Ovary (tissue), 9 donors: ENCODE data around the gene ADGRB3. TPM values are rescaled to one million over a fixed set of nuclear protein-coding genes. Genes with fewer than 3 reads are reported as not detected.

Experiments used
- DNase-seq, 5 donors: peaks; one replicate each; pipeline ENCODE4 v3.0.0-alpha.2; 2019 to 2020
- H3K27ac ChIP-seq, 2 donors: fragments of 200-600 bp; one replicate each; pipeline versions ENCODE4 v1.5.1 to v1.8.0; 2019 to 2022
- H3K27me3 ChIP-seq: fragments of 200-600 bp; one replicate; pipeline ENCODE4 v1.8.0; 2022
- H3K36me3 ChIP-seq: fragments of 200-600 bp; sonication (generic); one replicate; pipeline ENCODE4 v1.5.1; 2019
- H3K4me1 ChIP-seq: one replicate; pipeline ENCODE4 v1.8.1; 2013; ENCODE audit warnings: mild to moderate bottlenecking, moderate library complexity; ENCODE audit not compliant: insufficient read depth
- H3K4me3 ChIP-seq: fragments of 200-600 bp; sonication (generic); one replicate; pipeline ENCODE4 v1.5.1; 2017
- H3K9me3 ChIP-seq, 2 donors: fragments of 200-600 bp in 1 of 2; sonication (generic) in 1 of 2; one replicate each; pipeline versions ENCODE4 v1.5.1 to v1.8.1; 2013 to 2019; ENCODE audit warnings: mild to moderate bottlenecking in 1 of 2, moderate library complexity in 1 of 2
- CTCF ChIP-seq, 3 donors: fragments of 450-650 bp in 2 of 3; fragments of 200-600 bp in 1 of 3; IDR thresholded peaks; one replicate each; pipeline versions ENCODE4 v1.5.1 to v1.8.0; 2016 to 2022; ENCODE audit warnings: antibody characterized with exemption in 3 of 3, mild to moderate bottlenecking in 1 of 3
- EP300 ChIP-seq: sonication (generic); formaldehyde crosslinking; IDR thresholded peaks from one replicate; pipeline ENCODE4 v1.6.1; 2017; ENCODE audit warnings: antibody characterized with exemption
- POLR2A ChIP-seq: fragments of 450-650 bp; IDR thresholded peaks from one replicate; pipeline ENCODE4 v1.6.1; 2017; ENCODE audit warnings: antibody characterized with exemption, mild to moderate bottlenecking, moderate library complexity
- WGBS, 3 donors: extraction: QIAGEN DNeasy Blood & Tissue Kit in 1 of 3; methylation state at CpG; one replicate each; pipeline versions ENCODE4 v1.1.5 to v1.1.7; 2013 to 2017; 5-methylcytosine and 5-hydroxymethylcytosine counted together
- intact Hi-C, 4 donors: fragments of 100-400 bp; cut with DNase I; formaldehyde crosslinking; loops; one replicate each; pipeline versions ENCODE4 v1.11.0 to v1.15.1; 2022 to 2023
- polyA plus RNA-seq, 2 donors: library from polyadenylated mRNA; stranded (reverse); fragments of 200-250 nt in 1 of 2; fragments of 350-450 nt in 1 of 2; fragmentation: Illumina TruSeq in 1 of 2; extraction: RNeasy Lipid Tissue Mini Kit (QIAGEN cat#74804) in 1 of 2; gene quantifications; one replicate each; pipeline ENCODE4 v1.2.3, GENCODE V29; 2013 to 2014
- total RNA-seq, 7 donors: library from RNA; depleted of rRNA in 2 of 7; stranded (reverse); fragments of >200 nt in 2 of 7; fragmentation: NEBNext Ultra II Directional in 3 of 7; extraction: Animal tissue kit (Norgen Biotek cat#: 25700) in 3 of 7; gene quantifications; one replicate each; pipeline versions ENCODE4 v1.1.0 to v1.2.4, GENCODE V29; 2016 to 2023
- donor health status: DM: no; HTN: no; CAD: no; lungs with moderate emphysema.
- donor health status: DM: no; HTN: no; CAD: no.
- donor health status: Bipolar disorder and iron deficiency.
- donor health status: DM: yes; HTN: yes; CAD: no.
- donor health status: DM: no; HTN: no; CAD: no.
- donor health status: DM: yes; HTN: yes; CAD: no.

The ADGRB3 gene
- total and polyA plus RNA-seq, 9 donors = 0.28 to 3.0 (median 1.4) TPM

- H3K4me1 ChIP-seq = no peaks in the 10 kb centered on the region
- DNase-seq = no peak
- intact Hi-C loops = no loop called here
These were observed 503.9 kb downstream of the ADGRB3 start for GRCh38 chr6:69138893-69139494.

GRCh38 chr6:69145062-69145461 lies 510.0 kb downstream of the ADGRB3 start:
- DNase-seq = no peak
- no peaks in the 10 kb centered on the region for H3K36me3 ChIP-seq
- 78 to 86% (median 80%) methylated on average over 6 of the region's 6 CpGs for WGBS, 3 donors
- intact Hi-C loops = no loop called here
- no peaks in the 10 kb centered on the region for H3K4me1 ChIP-seq
- no peak overlapping the region for H3K27ac ChIP-seq
- no peaks in the 10 kb centered on the region for H3K27me3 ChIP-seq
- TF ChIP-seq CTCF (IDR thresholded peaks at IDR 0.05) = no peak
- TF ChIP-seq EP300 = no peak
- TF ChIP-seq POLR2A = no peak
- H3K9me3 ChIP-seq = no peaks in the 10 kb centered on the region
- no peak overlapping the region for H3K4me3 ChIP-seq

More at GRCh38 chr6:69138893-69139494, 503.9 kb downstream of the ADGRB3 start:
- Histone ChIP-seq H3K36me3 (no peaks in the 10 kb centered on the region), H3K4me3 (no peak overlapping the region), H3K9me3 (no peaks in the 10 kb centered on the region), H3K27me3 (no peaks in the 10 kb centered on the region), H3K27ac (no peak overlapping the region)
- no peak for TF ChIP-seq CTCF (IDR thresholded peaks at IDR 0.05)
- no peak for TF ChIP-seq EP300
- no peak for TF ChIP-seq POLR2A
- whole genome bisulfite sequencing, 3 donors = 93 to 98% (median 94%) methylated on average over 4 of the region's 4 CpGs

GRCh38 chr6:69146385-69146784 lies 511.3 kb downstream of the ADGRB3 start:
- Histone ChIP-seq H3K27ac (no peak overlapping the region), H3K27me3 (no peaks in the 10 kb centered on the region), H3K4me3 (no peak overlapping the region), H3K9me3 (no peaks in the 10 kb centered on the region), H3K4me1 (no peaks in the 10 kb centered on the region), H3K36me3 (no peaks in the 10 kb centered on the region)
- WGBS, 3 donors = 50 to 75% (median 58%) methylated on average over 1 of the region's 1 CpG
- intact Hi-C loops = no loop called here
- no peak for DNase-seq
- TF ChIP-seq CTCF (IDR thresholded peaks at IDR 0.05) (no peak), POLR2A (no peak), EP300 (no peak)

GRCh38 chr6:69155467-69155866 lies 520.4 kb downstream of the ADGRB3 start:
- H3K4me3 ChIP-seq = no peak overlapping the region
- intact Hi-C loops = no loop called here
- no peaks in the 10 kb centered on the region for H3K9me3 ChIP-seq
- no peaks in the 10 kb centered on the region for H3K36me3 ChIP-seq
- no peak for TF ChIP-seq EP300
- no peak for TF ChIP-seq POLR2A
- TF ChIP-seq CTCF (IDR thresholded peaks at IDR 0.05) = no peak
- no peak overlapping the region for H3K27ac ChIP-seq
- no peaks in the 10 kb centered on the region for H3K4me1 ChIP-seq
- no peak for DNase-seq
- WGBS, 3 donors = 90 to 94% (median 90%) methylated on average over 1 of the region's 1 CpG
- no peaks in the 10 kb centered on the region for H3K27me3 ChIP-seq
